ENCODE results near the gene RASGEF1B. TPM values are rescaled to one million over a fixed set of nuclear protein-coding genes. Genes with fewer than 3 reads are reported as not detected.

Gene RASGEF1B
- total and polyA plus RNA-seq, 9 of the 15 experiments (the other 6 are each of a cell fraction or from before 2014, with no cell fraction given) = 0.04 to 0.57 (median 0.22) TPM

- TF ChIP-seq ZNF316 (IDR thresholded peaks at IDR 0.05) (no peak), HCFC1 (IDR thresholded peaks at IDR 0.05; ENCODE audit: low read depth, low read length) (no peak), IFI16 (CRISPR knock-in tag; IDR thresholded peaks at IDR 0.05) (no peak), KLF16 (IDR thresholded peaks at IDR 0.05) (no peak), SUPT5H (IDR thresholded peaks at IDR 0.05) (no peak), SMARCB1 (IDR thresholded peaks at IDR 0.05; ENCODE audit: insufficient read length, low read depth) (no peak), CBX1 (IDR thresholded peaks at IDR 0.05; ENCODE audit: low read depth) (no peak)
Observed at GRCh38 chr4:81436096-81436495, 35.6 kb downstream of the RASGEF1B start (continued).

- ATAC-seq = no peak
- ChIA-PET CTCF (ENCODE audit: low intra/inter-chr PET ratio) (no interaction called here), POLR2A (interaction anchor here (0.9 to 1.1 kb wide), 2 partner anchors 11 to 34 kb away, joined by 3 read pairs; no protein-coding TSS in a partner anchor)
- Histone ChIP-seq H2AFZ (ENCODE audit: low read depth, low read length) (no peak overlapping the region), H4K20me1 (replicated peaks; ENCODE audit: control insufficient read depth, insufficient read depth, low read length) (no peaks in the 10 kb centered on the region), H3K9me1 (ENCODE audit: control insufficient read depth, insufficient read depth, low read length) (no peaks in the 10 kb centered on the region), H3K36me3 (ENCODE audit: control insufficient read depth, insufficient read depth, low read length) (no peaks in the 10 kb centered on the region), H3K9ac (ENCODE audit: insufficient read depth in 1 of 2, low read depth in 2 of 2, low read length in 2 of 2) (no peak overlapping the region), H3K9me3 (replicated peaks; ENCODE audit: control insufficient read depth, insufficient read depth, low read depth, low read length) (no peaks in the 10 kb centered on the region), H3K27me3 (ENCODE audit: control insufficient read depth in 2 of 2, insufficient read depth in 2 of 2, low read length in 2 of 2) (no peaks in the 10 kb centered on the region), H3K79me2 (ENCODE audit: control insufficient read depth, insufficient read depth, low read length) (no peaks in the 10 kb centered on the region), H3K4me1 (replicated peaks in 1 of 2; ENCODE audit: control insufficient read depth in 2 of 2, insufficient read depth in 2 of 2, low read length in 2 of 2) (peaks cover 5 to 6% of the 10 kb centered on the region in 2 experiments; a peak in 2 of 5 replicates), H3K4me2 (ENCODE audit: insufficient read depth, low read length) (no peak overlapping the region), H3K27ac (ENCODE audit: extremely low read depth, low read depth, low read length) (no peak overlapping the region), H3K4me3 (no peak overlapping the region)
- intact Hi-C loops (cut with micrococcal nuclease) = no loop called here
- FAIRE-seq = no peak
- BruUV-seq (replicated peaks) = no TSS peak
- no peak for DNase-seq (ENCODE audit: extremely low read depth in 1 of 4, low spot score in 3 of 4)
- WGBS (ENCODE audit: insufficient coverage, low coverage, missing lambda C conversion rate) = 87% methylated on average over 4 of the region's 4 CpGs
- in situ Hi-C loops (cut with MboI) = no loop called here
- TF ChIP-seq RFX5 (IDR thresholded peaks at IDR 0.05; ENCODE audit: low read depth, low read length) (no peak), CHCHD3 (CRISPR knock-in tag; IDR thresholded peaks at IDR 0.05) (no peak), SNRNP70 (optimal IDR thresholded peaks at IDR 0.05; ENCODE audit: low read depth, low read length) (no peak), POU5F1 (IDR thresholded peaks at IDR 0.05; ENCODE audit: borderline replicate concordance, low read depth, low read length, partially characterized antibody) (no peak), CHD7 (IDR thresholded peaks at IDR 0.05; ENCODE audit: low read depth, low read length) (no peak), NBN (IDR thresholded peaks at IDR 0.05; ENCODE audit: low read depth) (no peak), RUNX1 (IDR thresholded peaks at IDR 0.05; ENCODE audit: low read depth) (no peak)
Observed at GRCh38 chr4:81432825-81433224, 38.9 kb downstream of the RASGEF1B start.

All from K562 (cell line).